Measurements from ENCODE around the gene ASCL5.
"Not testable (repeated sequence)": the region's sequence is repeated elsewhere in the genome, so short reads cannot be mapped to it uniquely, and the experiment has no call there.

Gene ASCL5, protein sequence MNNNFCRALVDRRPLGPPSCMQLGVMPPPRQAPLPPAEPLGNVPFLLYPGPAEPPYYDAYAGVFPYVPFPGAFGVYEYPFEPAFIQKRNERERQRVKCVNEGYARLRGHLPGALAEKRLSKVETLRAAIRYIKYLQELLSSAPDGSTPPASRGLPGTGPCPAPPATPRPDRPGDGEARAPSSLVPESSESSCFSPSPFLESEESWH

DNA sequence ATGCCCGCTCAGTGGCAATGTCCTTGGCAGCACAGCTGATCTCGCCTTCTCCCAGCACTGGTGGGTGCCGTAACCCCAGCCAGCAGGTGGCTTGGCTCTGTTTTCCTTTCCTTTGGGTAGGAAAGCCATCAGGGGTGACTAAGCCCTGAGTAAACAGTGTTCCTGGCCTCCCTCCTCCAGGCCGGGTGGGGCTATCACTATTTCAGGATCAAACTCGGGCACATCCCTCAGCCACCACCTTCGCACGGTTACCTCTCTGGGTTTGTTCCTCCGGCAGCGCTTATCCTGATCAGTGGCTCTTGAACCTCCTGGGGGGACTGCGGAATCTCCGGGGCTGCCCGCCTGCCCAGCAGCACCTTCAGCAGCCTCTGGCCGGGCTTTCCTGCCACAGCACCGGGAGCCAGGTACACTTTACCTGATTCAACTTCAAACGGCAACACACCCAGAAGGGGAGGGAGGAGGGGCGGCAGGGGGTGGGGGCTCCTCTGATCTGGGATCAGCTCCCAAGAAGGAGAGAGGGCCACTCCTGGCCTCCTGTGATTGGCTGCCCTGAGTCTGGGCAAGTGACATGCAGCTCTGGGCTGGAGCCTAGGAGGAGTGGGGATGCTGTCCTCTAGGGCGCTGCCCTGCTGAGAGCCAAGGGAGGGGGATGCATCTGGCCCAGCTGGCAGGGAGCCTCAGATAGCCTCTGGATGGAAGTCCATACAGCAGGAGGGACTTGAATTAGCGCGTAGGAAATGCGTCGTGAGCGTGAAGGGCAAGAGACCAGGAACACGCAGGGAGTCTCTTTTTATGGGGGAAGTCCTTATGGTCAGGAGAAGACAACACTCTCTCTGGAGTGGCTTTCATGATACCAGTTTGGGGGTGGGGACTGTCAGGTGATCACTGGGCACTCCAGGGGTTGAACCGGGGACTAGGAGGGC is at the start of gene ASCL5:
TSS of gene ASCL5 (minus strand) at position 353 of the 923 bp plus-strand sequence. CDS start 11,812 bp downstream, outside the sequence.
- ATAC-seq (no peak), DNase-seq (ENCODE audit: low spot score in 2 of 2) (no peak)
- H3K4me1 Mint-ChIP-seq: no peaks in the 10 kb centered on the region
- no peaks in the 10 kb centered on the region for H3K9me3 Mint-ChIP-seq
- no peak within 1 kb of the TSS for H3K27ac Mint-ChIP-seq
- no peak within 1 kb of the TSS for H3K4me3 Mint-ChIP-seq
- peaks cover 6% of the 10 kb centered on the region for H3K36me3 Mint-ChIP-seq

DNA sequence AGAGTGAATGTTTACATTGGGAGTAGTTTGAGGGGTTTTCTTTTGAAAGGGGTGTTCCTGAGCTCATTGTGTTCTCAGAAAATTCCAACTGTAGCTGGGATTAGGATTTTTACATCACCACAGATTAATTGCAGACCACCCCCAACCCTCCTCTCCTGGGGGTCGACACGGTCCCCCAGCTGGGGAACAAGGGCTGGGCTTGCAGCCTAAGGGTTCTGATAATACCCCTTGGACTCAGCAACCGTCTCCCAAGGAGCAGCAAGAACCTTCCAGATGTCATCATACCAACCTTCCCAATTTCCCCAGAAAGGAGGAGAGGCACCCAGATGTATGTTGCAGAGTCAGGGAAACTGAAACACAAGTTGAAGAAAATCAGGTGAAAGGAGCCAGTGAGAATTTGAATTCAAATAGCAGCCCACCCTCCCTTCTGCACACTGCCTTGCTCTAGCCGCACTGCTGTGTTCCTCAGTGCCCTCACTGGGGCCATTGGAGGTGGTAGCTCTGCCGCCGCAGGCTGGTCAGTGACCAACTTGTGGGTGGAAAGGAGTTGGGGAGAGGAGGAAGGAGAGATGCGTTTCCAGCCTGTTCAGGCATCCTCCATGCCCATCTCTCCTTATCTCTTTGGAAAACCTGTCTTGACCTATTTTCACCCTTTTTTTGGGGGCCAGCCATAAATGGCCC is 49.0 kb upstream of the ASCL5 start:
- H3K4me1 Mint-ChIP-seq: peaks cover 16% of the 10 kb centered on the region
- no peak for DNase-seq (ENCODE audit: low spot score in 2 of 2)
- H3K4me3 Mint-ChIP-seq: no peak overlapping the region
- no peaks in the 10 kb centered on the region for H3K9me3 Mint-ChIP-seq
- peaks cover 7% of the 10 kb centered on the region for H3K36me3 Mint-ChIP-seq
- ATAC-seq: no peak
- no peak overlapping the region for H3K27ac Mint-ChIP-seq

GRCh38 chr1:201173736-201174135 is 46.8 kb upstream of the ASCL5 start:
- Mint-ChIP-seq H3K27ac (no peak overlapping the region), H3K4me1 (peaks cover 23% of the 10 kb centered on the region), H3K4me3 (no peak overlapping the region), H3K36me3 (peaks cover 12% of the 10 kb centered on the region), H3K9me3 (no peaks in the 10 kb centered on the region)
- no peak for DNase-seq (ENCODE audit: low spot score in 2 of 2)
- no peak for ATAC-seq

GRCh38 chr1:201172999-201173610 is 46.1 kb upstream of the ASCL5 start:
- H3K27ac Mint-ChIP-seq: no peak overlapping the region

GRCh38 chr1:201172326-201172725 is 45.3 kb upstream of the ASCL5 start:
- no peak for ATAC-seq
- Mint-ChIP-seq H3K9me3 (no peaks in the 10 kb centered on the region), H3K27ac (no peak overlapping the region), H3K4me1 (peaks cover 23% of the 10 kb centered on the region), H3K36me3 (peaks cover 12% of the 10 kb centered on the region), H3K4me3 (no peak overlapping the region)
- DNase-seq (ENCODE audit: low spot score in 2 of 2): no peak

More at GRCh38 chr1:201172999-201173610, 46.1 kb upstream of the ASCL5 start:
- Mint-ChIP-seq H3K4me1 (peaks cover 23% of the 10 kb centered on the region), H3K4me3 (no peak overlapping the region), H3K9me3 (no peaks in the 10 kb centered on the region), H3K36me3 (peaks cover 12% of the 10 kb centered on the region)
- ATAC-seq (no peak), DNase-seq (ENCODE audit: low spot score in 2 of 2) (no peak)

DNA sequence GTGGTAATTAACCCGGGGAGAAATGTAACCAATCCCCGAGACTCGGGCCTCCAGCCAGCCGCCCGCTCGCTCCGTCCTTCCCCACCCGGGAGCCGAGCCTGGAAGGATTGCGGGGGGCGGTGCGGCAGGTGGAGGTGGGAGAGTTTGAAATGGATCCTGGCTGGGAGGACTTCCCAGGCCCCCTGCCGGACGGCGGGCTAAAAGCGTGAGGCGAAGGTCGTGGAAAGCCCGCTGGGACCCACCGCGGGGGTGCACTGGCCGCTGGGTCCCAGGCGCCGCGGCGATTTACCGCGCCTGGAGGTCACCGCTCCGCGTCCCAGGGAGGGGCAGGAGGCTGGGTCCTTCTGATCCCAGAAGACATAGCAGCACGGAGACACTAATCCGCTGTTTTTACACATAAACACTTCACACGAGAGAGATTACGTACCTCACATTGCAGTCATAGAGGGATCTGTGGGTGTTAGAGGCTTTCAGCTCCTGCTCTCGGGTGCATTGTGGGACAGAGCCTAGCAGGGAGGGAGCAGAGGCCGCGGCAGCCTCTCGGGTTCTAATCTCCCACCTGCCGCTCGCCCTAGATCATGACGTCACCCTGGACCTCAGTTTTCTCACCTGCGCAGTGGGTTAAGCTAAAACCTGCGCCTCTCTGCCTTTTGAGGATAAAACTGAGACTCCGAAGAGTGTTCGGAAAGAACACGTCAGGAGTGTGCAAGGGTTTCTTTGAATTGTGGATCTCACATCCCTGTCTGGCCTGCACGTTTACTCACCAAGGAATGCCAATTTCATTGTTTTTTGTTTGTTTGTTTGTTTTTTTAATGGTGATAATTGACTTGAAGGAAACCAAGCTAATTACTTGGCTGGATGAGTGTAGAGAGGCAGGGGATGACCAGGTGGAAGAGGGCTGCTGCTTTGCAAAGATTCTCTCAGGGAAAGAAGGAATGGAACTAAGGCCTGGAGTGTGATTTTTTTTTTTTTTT is 44.4 kb upstream of the ASCL5 start:
- peak in 1 of 2 donors; percentile 29 for DNase-seq (ENCODE audit: low spot score in 2 of 2)

GRCh38 chr1:201170533-201171062 is 43.6 kb upstream of the ASCL5 start:
- H3K9me3 Mint-ChIP-seq: no peaks in the 10 kb centered on the region
- DNase-seq (ENCODE audit: low spot score in 2 of 2) (peak; percentile 66 to 92), ATAC-seq (peak; percentile 90)
- H3K27ac Mint-ChIP-seq: peak overlapping the region; percentile 94
- H3K4me3 Mint-ChIP-seq: peak overlapping the region; percentile 78
- H3K36me3 Mint-ChIP-seq: peaks cover 12% of the 10 kb centered on the region
- H3K4me1 Mint-ChIP-seq: peaks cover 23% of the 10 kb centered on the region

More for the DNA sequence above, 44.4 kb upstream of the ASCL5 start:
- peak overlapping the region; percentile 94 for H3K27ac Mint-ChIP-seq
- peaks cover 23% of the 10 kb centered on the region for H3K4me1 Mint-ChIP-seq
- peaks cover 12% of the 10 kb centered on the region for H3K36me3 Mint-ChIP-seq
- no peaks in the 10 kb centered on the region for H3K9me3 Mint-ChIP-seq
- peak; percentile 85 for ATAC-seq
- peak overlapping the region; percentile 78 for H3K4me3 Mint-ChIP-seq

GRCh38 chr1:201169971-201170532 is 43.1 kb upstream of the ASCL5 start:
- peaks cover 12% of the 10 kb centered on the region for H3K36me3 Mint-ChIP-seq
- H3K9me3 Mint-ChIP-seq: no peaks in the 10 kb centered on the region
- peaks cover 23% of the 10 kb centered on the region for H3K4me1 Mint-ChIP-seq
- ATAC-seq (no peak), DNase-seq (ENCODE audit: low spot score in 2 of 2) (no peak)
- peak overlapping the region; percentile 78 for H3K4me3 Mint-ChIP-seq
- peak overlapping the region; percentile 94 for H3K27ac Mint-ChIP-seq

GRCh38 chr1:201169203-201169602 is 42.2 kb upstream of the ASCL5 start:
- no peak for DNase-seq (ENCODE audit: low spot score in 2 of 2)
- no peak for ATAC-seq
- peaks cover 12% of the 10 kb centered on the region for H3K36me3 Mint-ChIP-seq
- H3K4me3 Mint-ChIP-seq: no peak overlapping the region
- H3K27ac Mint-ChIP-seq: no peak overlapping the region
- no peaks in the 10 kb centered on the region for H3K9me3 Mint-ChIP-seq
- H3K4me1 Mint-ChIP-seq: peaks cover 23% of the 10 kb centered on the region

GRCh38 chr1:201167041-201167991 is 40.3 kb upstream of the ASCL5 start:
- no peak for ATAC-seq
- Mint-ChIP-seq H3K36me3 (peaks cover 12% of the 10 kb centered on the region), H3K4me1 (peaks cover 15% of the 10 kb centered on the region), H3K27ac (no peak overlapping the region), H3K9me3 (no peaks in the 10 kb centered on the region), H3K4me3 (no peak overlapping the region)
- DNase-seq (ENCODE audit: low spot score in 2 of 2): no peak

DNA sequence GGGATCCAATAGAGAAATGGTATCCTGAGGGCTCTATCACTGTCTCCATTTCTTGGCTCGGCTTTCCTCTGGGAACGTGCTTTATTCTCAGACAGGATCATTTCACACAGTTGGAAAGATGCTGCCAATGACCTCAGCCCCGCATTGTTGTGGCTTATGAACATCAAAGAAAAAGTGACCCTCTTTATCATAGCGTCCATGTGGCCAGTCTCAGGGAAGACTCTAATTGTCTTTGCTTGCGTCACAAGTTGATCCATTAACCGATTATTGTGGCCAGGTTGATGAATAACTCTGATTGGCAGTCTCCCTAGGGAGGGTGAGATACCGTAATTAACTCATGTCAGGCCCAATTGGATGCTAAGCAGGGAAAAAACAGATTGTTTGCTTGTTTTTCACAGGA is 37.7 kb upstream of the ASCL5 start:
- no peak for DNase-seq (ENCODE audit: low spot score in 2 of 2)
- Mint-ChIP-seq H3K4me1 (no peaks in the 10 kb centered on the region), H3K36me3 (no peaks in the 10 kb centered on the region), H3K9me3 (no peaks in the 10 kb centered on the region), H3K27ac (no peak overlapping the region), H3K4me3 (no peak overlapping the region)
- ATAC-seq: no peak

DNA sequence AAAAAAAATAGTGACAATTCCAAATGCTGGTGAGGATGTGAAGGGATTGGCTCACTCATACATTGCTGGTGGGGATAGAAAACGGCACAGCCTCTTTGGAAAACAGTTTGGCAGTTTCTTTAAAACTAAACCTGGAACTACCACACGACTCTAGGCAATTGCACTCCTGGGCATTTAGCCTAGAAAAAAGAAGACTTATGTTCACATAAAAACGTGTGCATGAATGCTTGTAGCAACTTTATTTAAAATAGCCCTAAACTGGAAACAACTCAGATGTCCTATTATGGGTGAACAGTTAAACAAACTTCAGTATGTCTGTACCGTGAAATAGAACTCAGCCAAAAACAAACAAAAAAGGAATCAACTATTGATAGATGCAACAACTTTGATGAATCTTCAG is 36.7 kb upstream of the ASCL5 start:
- H3K4me1 Mint-ChIP-seq: no peaks in the 10 kb centered on the region
- ATAC-seq (no peak), DNase-seq (ENCODE audit: low spot score in 2 of 2) (no peak)
- H3K27ac Mint-ChIP-seq: no peak overlapping the region
- no peak overlapping the region for H3K4me3 Mint-ChIP-seq
- no peaks in the 10 kb centered on the region for H3K36me3 Mint-ChIP-seq
- H3K9me3 Mint-ChIP-seq: no peaks in the 10 kb centered on the region

DNA sequence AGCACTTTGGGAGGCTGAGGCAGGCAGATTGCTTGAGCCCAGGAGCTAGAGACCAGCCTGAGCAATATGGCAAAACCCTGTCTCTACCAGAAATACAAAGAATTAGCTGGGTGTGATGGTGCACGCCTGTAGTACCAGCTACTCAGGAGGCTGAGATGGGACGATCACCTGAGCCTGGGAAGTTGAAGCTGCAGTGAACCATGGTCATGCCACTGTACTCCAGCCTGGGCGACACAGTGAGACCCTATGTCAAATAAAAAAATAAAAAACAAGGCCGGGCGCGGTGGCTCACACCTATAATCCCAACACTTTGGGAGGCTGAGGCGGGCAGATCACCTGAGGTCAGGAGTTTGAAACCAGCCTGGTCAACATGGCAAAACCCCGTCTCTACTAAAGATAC is 36.1 kb upstream of the ASCL5 start:
- H3K9me3 Mint-ChIP-seq; H3K27ac Mint-ChIP-seq; H3K36me3 Mint-ChIP-seq; DNase-seq (ENCODE audit: low spot score in 2 of 2); H3K4me1 Mint-ChIP-seq; H3K4me3 Mint-ChIP-seq; ATAC-seq: not testable (repeated sequence)

Data from stimulated activated effector memory CD8-positive, alpha-beta T cell treated with anti-CD3 and anti-CD28 coated beads, Interleukin-12 subunit alpha, Interleukin-12 subunit beta, amount 100 ng/mL, for 72 hours (primary cell).